HG02571 (cell line): Measurements from ENCODE around the gene ZNF436.
"Not testable (repeated sequence)": the region's sequence is repeated elsewhere in the genome, so short reads cannot be mapped to it uniquely, and the experiment has no call there.

Source experiments
- ATAC-seq: cut with Tn5 transposase; IDR thresholded peaks from one replicate; pipeline ENCODE4 v1.9.1; 2021; ENCODE audit warnings: mild to moderate bottlenecking, moderate library complexity; ENCODE audit not compliant: unreplicated experiment

ZNF436 gene

GRCh38 chr1:23330846-23331245, 38.8 kb downstream of the ZNF436 start:
- ATAC-seq = no peak

- ATAC-seq = no peak
These were observed 44.2 kb downstream of the ZNF436 start for GRCh38 chr1:23325393-23325792.

- no peak for ATAC-seq
These were observed 46.9 kb downstream of the ZNF436 start for GRCh38 chr1:23322770-23323169.

- not testable (repeated sequence) for ATAC-seq
These were observed 59.4 kb downstream of the ZNF436 start for GRCh38 chr1:23310280-23310679.
